PC-3 (cell line): Measurements from ENCODE around the gene PIAS4. TPM values are rescaled to one million over a fixed set of nuclear protein-coding genes. Genes with fewer than 3 reads are reported as not detected.

Experiments
- ATAC-seq: fragments of 200-7000 bp; cut with Tn5 transposase; 2 replicates; pipeline ENCODE4 v1.9.1; 2020; ENCODE audit warnings: mild to moderate bottlenecking, moderate library complexity
- Bru-seq: library from RNA; stranded (reverse); fragments of 400-500 nt; gene quantifications from one replicate; lab custom pipeline; 2021; lab: Mats Ljungman, UMichigan
- BruChase-seq, 2 experiments: library from RNA; stranded (reverse); fragments of 400-500 nt; gene quantifications; one replicate each; lab custom pipeline; 2021; lab: Mats Ljungman, UMichigan
- BruUV-seq: library from RNA; stranded (reverse); fragments of 400-500 nt; replicated peaks from 2 replicates; lab custom pipeline; 2021; lab: Mats Ljungman, UMichigan
- CTCF ChIA-PET: fragments of 300-600 bp; sonication (Branson Sonifier 250); formaldehyde crosslinking; loops from one replicate; lab custom pipeline; 2022; ENCODE audit warnings: antibody characterized with exemption; lab: Charles Lee
- POLR2A ChIA-PET: fragments of 300-600 bp; sonication (Branson Sonifier 250); formaldehyde crosslinking; loops from one replicate; lab custom pipeline; 2022; ENCODE audit warnings: antibody characterized with exemption; ENCODE audit not compliant: unreplicated experiment; lab: Charles Lee
- DNase-seq: peaks from one replicate; pipeline ENCODE4 v3.0.0-alpha.2; 2015
- H2AFZ ChIP-seq: fragments of 300-600 bp; sonication (generic); 2 replicates; pipeline ENCODE4 v1.6.0; 2016; ENCODE audit warnings: antibody characterized with exemption, low read length
- H3F3A ChIP-seq: fragments of 300-600 bp; sonication (generic); one replicate; pipeline ENCODE4 v1.6.0; 2017; ENCODE audit warnings: antibody characterized with exemption, low read length, control low read depth, mild to moderate bottlenecking; ENCODE audit not compliant: unreplicated experiment
- H3K27ac ChIP-seq: fragments of 300-600 bp; sonication (generic); 2 replicates; pipeline ENCODE4 v1.5.1; 2016; ENCODE audit warnings: mild to moderate bottlenecking, low read length
- H3K27me3 ChIP-seq: fragments of 300-600 bp; sonication (generic); 2 replicates; pipeline ENCODE4 v1.6.1; 2016; ENCODE audit warnings: low read length, mixed read lengths
- H3K36me3 ChIP-seq: fragments of 300-600 bp; sonication (generic); 2 replicates; pipeline ENCODE4 v1.6.1; 2016; ENCODE audit warnings: low read depth, mixed run types, low read length, mixed read lengths
- H3K4me1 ChIP-seq: fragments of 300-600 bp; sonication (generic); 2 replicates; pipeline ENCODE4 v1.5.1; 2016; ENCODE audit warnings: low read length; ENCODE audit not compliant: insufficient read depth
- H3K4me2 ChIP-seq: fragments of 300-600 bp; sonication (generic); 2 replicates; pipeline ENCODE4 v1.6.0; 2016; ENCODE audit warnings: low read length
- H3K4me3 ChIP-seq: fragments of 300-600 bp; sonication (generic); 2 replicates; pipeline ENCODE4 v1.5.1; 2016; ENCODE audit warnings: mild to moderate bottlenecking, low read length, mixed read lengths
- H3K79me2 ChIP-seq: fragments of 300-600 bp; sonication (generic); 2 replicates; pipeline ENCODE4 v1.6.1; 2017; ENCODE audit warnings: low read length, mixed read lengths
- H3K9ac ChIP-seq: fragments of 300-600 bp; sonication (generic); 2 replicates; pipeline ENCODE4 v1.6.0; 2016; ENCODE audit warnings: mild to moderate bottlenecking, low read length
- H3K9me2 ChIP-seq: fragments of 300-600 bp; sonication (generic); replicated peaks from 2 replicates; pipeline ENCODE4 v1.6.1; 2016; ENCODE audit warnings: mixed run types, low read length, mixed read lengths
- H3K9me3 ChIP-seq: fragments of 300-600 bp; sonication (generic); 2 replicates; pipeline ENCODE4 v1.6.1; 2016; ENCODE audit warnings: low read length, mixed read lengths
- H4K20me1 ChIP-seq: fragments of 300-600 bp; sonication (generic); 2 replicates; pipeline ENCODE4 v1.6.1; 2016; ENCODE audit warnings: low read length, mixed read lengths
- EZH2 ChIP-seq: fragments of 300-600 bp; sonication (generic); IDR thresholded peaks from one replicate; pipeline ENCODE4 v1.6.1; 2017; ENCODE audit warnings: antibody characterized with exemption, mild to moderate bottlenecking, low read length; ENCODE audit not compliant: unreplicated experiment
- EZH2phosphoT487 ChIP-seq: fragments of 300-600 bp; sonication (generic); IDR thresholded peaks from 2 replicates; pipeline ENCODE4 v1.6.1; 2018; ENCODE audit warnings: mild to moderate bottlenecking, antibody characterized with exemption, low read length, borderline replicate concordance
- intact Hi-C: fragments of 100-400 bp; cut with micrococcal nuclease; formaldehyde crosslinking; loops from 2 replicates; pipeline ENCODE4 v1.9.0; 2023
- long read RNA-seq: library from polyadenylated mRNA; unstranded; transcript quantifications from one replicate; pipeline ENCODE4 v2.0.0, GENCODE V29; 2021; ENCODE audit not compliant: unreplicated experiment
- total RNA-seq: library from RNA; depleted of rRNA; stranded (reverse); fragments of >200 nt; gene quantifications from 2 replicates; pipeline ENCODE4 v1.2.3, GENCODE V29; 2014; rRNA removed
- TF ChIP-seq, protein P1 (sequence below): fragments of 300-600 bp; sonication (generic); conservative IDR thresholded peaks from 2 replicates; pipeline ENCODE4 v1.5.1; 2017; ENCODE audit warnings: antibody characterized with exemption, low read depth, mild to moderate bottlenecking, low read length

Gene PIAS4, protein sequence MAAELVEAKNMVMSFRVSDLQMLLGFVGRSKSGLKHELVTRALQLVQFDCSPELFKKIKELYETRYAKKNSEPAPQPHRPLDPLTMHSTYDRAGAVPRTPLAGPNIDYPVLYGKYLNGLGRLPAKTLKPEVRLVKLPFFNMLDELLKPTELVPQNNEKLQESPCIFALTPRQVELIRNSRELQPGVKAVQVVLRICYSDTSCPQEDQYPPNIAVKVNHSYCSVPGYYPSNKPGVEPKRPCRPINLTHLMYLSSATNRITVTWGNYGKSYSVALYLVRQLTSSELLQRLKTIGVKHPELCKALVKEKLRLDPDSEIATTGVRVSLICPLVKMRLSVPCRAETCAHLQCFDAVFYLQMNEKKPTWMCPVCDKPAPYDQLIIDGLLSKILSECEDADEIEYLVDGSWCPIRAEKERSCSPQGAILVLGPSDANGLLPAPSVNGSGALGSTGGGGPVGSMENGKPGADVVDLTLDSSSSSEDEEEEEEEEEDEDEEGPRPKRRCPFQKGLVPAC
- total RNA-seq (21.0 and 26.5 TPM in 2 replicates), Bru-seq, nascent RNA (percentile 55 among the genes with signal in this experiment), BruChase-seq, experiment 1, labeled RNA remaining after a 6-hour chase (percentile 70 among the genes with signal in this experiment), BruChase-seq, experiment 2, labeled RNA remaining after a 2-hour chase (percentile 70 among the genes with signal in this experiment)
- long read RNA-seq, transcript PIAS4-201 (11 exons, 3,159 nt): major isoform, 30 of 60 reads
- long read RNA-seq, partial matches to known transcripts: 16 of 60 reads
- long read RNA-seq, other reads (novel, unspliced or antisense): 14 of 60 reads

- Histone ChIP-seq H3K9me2 (no peaks in the 10 kb centered on the region), H3K79me2 (peaks cover 36% of the 10 kb centered on the region), H3K27me3 (no peaks in the 10 kb centered on the region), H3K4me2 (peak within 1 kb of the TSS; percentile 93), H3K4me3 (peak within 1 kb of the TSS; percentile 98), H3K9ac (peak within 1 kb of the TSS; percentile 83), H3K9me3 (no peaks in the 10 kb centered on the region), H2AFZ (peak within 1 kb of the TSS; percentile 76), H3F3A (no peaks in the 10 kb centered on the region), H4K20me1 (0 out of 2 replicates have a peak, but pooled peaks cover 4% of the 10 kb centered on the region), H3K4me1 (peaks cover 5% of the 10 kb centered on the region; the same call in 1 of the 2 replicates), H3K27ac (peak within 1 kb of the TSS; percentile 37; the same call in 1 of the 2 replicates), H3K36me3 (no peaks in the 10 kb centered on the region)
- TSS peak; percentile 75 for BruUV-seq
- intact Hi-C loops: no loop called here
- ATAC-seq (peak; percentile 94), DNase-seq (peak; percentile 92)
- ChIA-PET POLR2A (interaction anchor here (0.7 kb wide), 1 partner anchor 102 kb away, joined by 12 read pairs; no protein-coding TSS in a partner anchor), CTCF (no interaction called here)
- TF ChIP-seq, protein P1, sequence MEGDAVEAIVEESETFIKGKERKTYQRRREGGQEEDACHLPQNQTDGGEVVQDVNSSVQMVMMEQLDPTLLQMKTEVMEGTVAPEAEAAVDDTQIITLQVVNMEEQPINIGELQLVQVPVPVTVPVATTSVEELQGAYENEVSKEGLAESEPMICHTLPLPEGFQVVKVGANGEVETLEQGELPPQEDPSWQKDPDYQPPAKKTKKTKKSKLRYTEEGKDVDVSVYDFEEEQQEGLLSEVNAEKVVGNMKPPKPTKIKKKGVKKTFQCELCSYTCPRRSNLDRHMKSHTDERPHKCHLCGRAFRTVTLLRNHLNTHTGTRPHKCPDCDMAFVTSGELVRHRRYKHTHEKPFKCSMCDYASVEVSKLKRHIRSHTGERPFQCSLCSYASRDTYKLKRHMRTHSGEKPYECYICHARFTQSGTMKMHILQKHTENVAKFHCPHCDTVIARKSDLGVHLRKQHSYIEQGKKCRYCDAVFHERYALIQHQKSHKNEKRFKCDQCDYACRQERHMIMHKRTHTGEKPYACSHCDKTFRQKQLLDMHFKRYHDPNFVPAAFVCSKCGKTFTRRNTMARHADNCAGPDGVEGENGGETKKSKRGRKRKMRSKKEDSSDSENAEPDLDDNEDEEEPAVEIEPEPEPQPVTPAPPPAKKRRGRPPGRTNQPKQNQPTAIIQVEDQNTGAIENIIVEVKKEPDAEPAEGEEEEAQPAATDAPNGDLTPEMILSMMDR: no peak
- TF ChIP-seq EZH2 (no peak), EZH2phosphoT487 (no peak)
Measured at GRCh38 chr19:4007021-4007835, at the start of gene PIAS4. PIAS4 (plus strand) TSS chr19:4007736; CDS start chr19:4007761, 25 bp downstream.

DNA sequence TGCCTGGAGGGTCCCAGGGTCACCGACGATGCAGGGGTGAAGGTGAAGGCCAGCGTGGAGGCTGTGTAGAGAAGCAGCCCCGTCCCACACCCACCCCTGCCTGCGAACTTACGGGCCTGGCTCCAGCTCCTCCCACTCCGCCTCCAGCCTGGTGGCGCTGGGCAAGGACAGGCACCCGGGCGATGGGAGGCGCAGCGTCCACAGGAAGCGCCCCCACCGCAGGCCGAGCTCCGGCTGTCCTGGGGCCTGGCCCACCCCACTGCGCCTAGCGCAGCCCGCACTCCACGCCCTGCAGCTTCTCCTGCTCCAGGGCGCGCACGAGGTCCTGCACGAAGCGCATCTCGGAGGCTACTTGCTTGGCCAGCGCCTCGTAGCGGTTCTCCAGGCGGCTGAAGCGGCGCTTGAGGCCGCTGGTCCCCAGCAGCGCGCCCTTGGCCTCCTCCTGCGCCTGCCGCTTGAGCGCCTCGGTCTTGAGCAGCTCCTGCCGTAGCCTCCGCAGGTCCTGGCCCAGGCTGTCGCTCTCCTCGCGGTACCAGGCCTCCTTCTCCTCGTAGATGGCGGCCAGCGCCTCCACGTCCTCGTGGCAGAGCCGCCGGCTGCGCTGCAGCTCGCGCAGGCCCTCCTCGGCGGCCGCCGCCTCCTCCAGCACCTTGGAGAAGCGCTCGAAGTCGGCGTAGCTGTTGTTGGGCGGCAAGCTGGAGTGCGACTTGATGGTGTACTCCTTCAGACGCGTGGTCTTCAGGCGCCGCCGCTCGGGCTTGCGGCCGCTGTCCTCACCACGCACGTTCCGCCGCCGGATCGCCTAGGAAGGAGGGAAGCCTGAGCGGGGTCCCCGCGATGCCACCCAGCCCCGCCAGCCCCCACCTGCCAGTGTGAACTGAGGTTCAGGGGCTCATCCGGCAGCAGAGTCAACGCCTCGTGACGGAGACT is 48.4 kb upstream of the PIAS4 start:
- DNase-seq: no peak
- Histone ChIP-seq H3K4me1 (no peaks in the 10 kb centered on the region), H3K9me3 (no peaks in the 10 kb centered on the region), H3K9me2 (no peaks in the 10 kb centered on the region), H4K20me1 (no peaks in the 10 kb centered on the region), H3F3A (no peaks in the 10 kb centered on the region), H3K36me3 (no peaks in the 10 kb centered on the region; the same call in 1 of the 2 replicates), H3K4me2 (no peak overlapping the region), H3K79me2 (no peaks in the 10 kb centered on the region), H3K4me3 (no peak overlapping the region), H3K9ac (no peak overlapping the region), H3K27ac (no peak overlapping the region), H2AFZ (no peak overlapping the region), H3K27me3 (no peaks in the 10 kb centered on the region)
- no TSS peak for BruUV-seq
- CTCF ChIA-PET: no interaction called here
- no peak for TF ChIP-seq EZH2phosphoT487
- no peak for TF ChIP-seq EZH2
- TF ChIP-seq, protein P1: no peak
- no peak for ATAC-seq
- intact Hi-C loops: no loop called here
- POLR2A ChIA-PET: no interaction called here
